ENCODE measurements around the gene HHAT.

Gene HHAT

DNA sequence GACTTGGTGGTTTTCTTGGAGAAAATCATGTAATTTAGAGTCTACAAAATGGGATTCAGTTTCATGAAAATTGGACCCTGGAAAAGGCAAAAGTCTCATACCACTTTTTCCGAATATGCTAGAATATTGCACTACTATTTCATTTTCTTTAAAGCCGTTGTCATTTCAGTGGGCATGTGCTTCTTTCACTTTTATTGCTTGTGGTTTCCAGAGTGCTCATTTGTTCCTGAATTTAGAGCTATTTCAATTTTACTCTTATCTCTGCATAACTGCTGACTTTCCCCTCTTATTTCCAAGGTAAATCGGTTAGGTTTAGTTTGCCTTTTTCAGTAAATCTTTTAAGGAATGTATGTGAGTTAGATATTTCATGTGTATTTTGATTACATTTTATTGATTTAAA lies 11.6 kb downstream of the HHAT start:
- Histone ChIP-seq H3K27ac (ENCODE audit: low read depth, low read length, poor library complexity, severe bottlenecking) (no peak overlapping the region), H3K36me3 (ENCODE audit: insufficient read depth, low read length) (no peaks in the 10 kb centered on the region), H2AFZ (ENCODE audit: low read length) (no peak overlapping the region), H3K4me1 (ENCODE audit: insufficient read depth, low read length, severe bottlenecking) (no peaks in the 10 kb centered on the region), H3F3A (ENCODE audit: insufficient read depth, low read length) (no peaks in the 10 kb centered on the region), H3K27me3 (ENCODE audit: insufficient read depth, low read length) (no peaks in the 10 kb centered on the region), H3K9me2 (ENCODE audit: low read depth, low read length) (no peaks in the 10 kb centered on the region), H3K4me3 (ENCODE audit: low read depth, low read length, poor library complexity, severe bottlenecking) (no peak overlapping the region), H4K20me1 (ENCODE audit: insufficient read depth, low read length) (no peaks in the 10 kb centered on the region), H3K9ac (ENCODE audit: low read length) (no peak overlapping the region), H3K9me3 (ENCODE audit: low read length) (no peaks in the 10 kb centered on the region), H3K4me2 (ENCODE audit: low read length) (no peak overlapping the region), H3K79me2 (ENCODE audit: insufficient read depth, low read length) (no peaks in the 10 kb centered on the region)
- TF ChIP-seq, protein P1, sequence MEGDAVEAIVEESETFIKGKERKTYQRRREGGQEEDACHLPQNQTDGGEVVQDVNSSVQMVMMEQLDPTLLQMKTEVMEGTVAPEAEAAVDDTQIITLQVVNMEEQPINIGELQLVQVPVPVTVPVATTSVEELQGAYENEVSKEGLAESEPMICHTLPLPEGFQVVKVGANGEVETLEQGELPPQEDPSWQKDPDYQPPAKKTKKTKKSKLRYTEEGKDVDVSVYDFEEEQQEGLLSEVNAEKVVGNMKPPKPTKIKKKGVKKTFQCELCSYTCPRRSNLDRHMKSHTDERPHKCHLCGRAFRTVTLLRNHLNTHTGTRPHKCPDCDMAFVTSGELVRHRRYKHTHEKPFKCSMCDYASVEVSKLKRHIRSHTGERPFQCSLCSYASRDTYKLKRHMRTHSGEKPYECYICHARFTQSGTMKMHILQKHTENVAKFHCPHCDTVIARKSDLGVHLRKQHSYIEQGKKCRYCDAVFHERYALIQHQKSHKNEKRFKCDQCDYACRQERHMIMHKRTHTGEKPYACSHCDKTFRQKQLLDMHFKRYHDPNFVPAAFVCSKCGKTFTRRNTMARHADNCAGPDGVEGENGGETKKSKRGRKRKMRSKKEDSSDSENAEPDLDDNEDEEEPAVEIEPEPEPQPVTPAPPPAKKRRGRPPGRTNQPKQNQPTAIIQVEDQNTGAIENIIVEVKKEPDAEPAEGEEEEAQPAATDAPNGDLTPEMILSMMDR (IDR thresholded peaks at IDR 0.05; ENCODE audit: low read length): no peak
- no peak for TF ChIP-seq EZH2 (IDR thresholded peaks at IDR 0.05; ENCODE audit: borderline replicate concordance, low read length)

DNA sequence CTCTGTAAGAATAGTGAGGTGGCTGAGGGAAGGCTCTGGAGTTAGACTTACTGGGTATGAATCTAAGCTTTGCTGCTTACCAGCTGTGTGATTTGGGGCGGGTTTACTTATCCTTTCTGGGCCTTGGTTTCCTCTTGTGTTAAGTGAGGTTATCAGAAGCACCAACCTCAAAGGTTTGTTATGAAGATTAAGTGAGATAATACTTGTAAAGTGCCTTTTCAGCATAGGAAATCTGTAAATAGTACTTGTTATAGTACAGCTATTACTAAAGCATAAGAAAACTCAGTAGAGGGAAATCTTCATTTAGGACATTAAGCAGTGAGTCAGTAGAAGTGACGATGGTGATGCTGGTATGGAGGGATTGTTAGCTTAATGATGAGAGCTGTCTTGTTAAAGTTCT lies 12.1 kb downstream of the HHAT start:
- H3K9me2 ChIP-seq (ENCODE audit: low read depth, low read length): no peaks in the 10 kb centered on the region
- H2AFZ ChIP-seq (ENCODE audit: low read length): no peak overlapping the region
- H3K4me2 ChIP-seq (ENCODE audit: low read length): no peak overlapping the region
- no peak overlapping the region for H3K27ac ChIP-seq (ENCODE audit: low read depth, low read length, poor library complexity, severe bottlenecking)
- H3F3A ChIP-seq (ENCODE audit: insufficient read depth, low read length): no peaks in the 10 kb centered on the region
- no peak overlapping the region for H3K4me3 ChIP-seq (ENCODE audit: low read depth, low read length, poor library complexity, severe bottlenecking)
- H3K36me3 ChIP-seq (ENCODE audit: insufficient read depth, low read length): no peaks in the 10 kb centered on the region
- no peaks in the 10 kb centered on the region for H3K79me2 ChIP-seq (ENCODE audit: insufficient read depth, low read length)
- no peaks in the 10 kb centered on the region for H3K27me3 ChIP-seq (ENCODE audit: insufficient read depth, low read length)
- no peaks in the 10 kb centered on the region for H3K9me3 ChIP-seq (ENCODE audit: low read length)
- H3K9ac ChIP-seq (ENCODE audit: low read length): no peak overlapping the region
- TF ChIP-seq, protein P1 (IDR thresholded peaks at IDR 0.05; ENCODE audit: low read length): no peak
- no peak for TF ChIP-seq EZH2 (IDR thresholded peaks at IDR 0.05; ENCODE audit: borderline replicate concordance, low read length)
- H3K4me1 ChIP-seq (ENCODE audit: insufficient read depth, low read length, severe bottlenecking): no peaks in the 10 kb centered on the region
- H4K20me1 ChIP-seq (ENCODE audit: insufficient read depth, low read length): no peaks in the 10 kb centered on the region

- Histone ChIP-seq H3K4me3 (ENCODE audit: low read depth, low read length, poor library complexity, severe bottlenecking) (no peak overlapping the region), H3K9me3 (ENCODE audit: low read length) (no peaks in the 10 kb centered on the region), H3K79me2 (ENCODE audit: insufficient read depth, low read length) (no peaks in the 10 kb centered on the region), H2AFZ (ENCODE audit: low read length) (no peak overlapping the region), H3K27me3 (ENCODE audit: insufficient read depth, low read length) (no peaks in the 10 kb centered on the region), H4K20me1 (ENCODE audit: insufficient read depth, low read length) (no peaks in the 10 kb centered on the region), H3K4me2 (ENCODE audit: low read length) (no peak overlapping the region), H3K27ac (ENCODE audit: low read depth, low read length, poor library complexity, severe bottlenecking) (no peak overlapping the region), H3K9me2 (ENCODE audit: low read depth, low read length) (no peaks in the 10 kb centered on the region), H3K4me1 (ENCODE audit: insufficient read depth, low read length, severe bottlenecking) (no peaks in the 10 kb centered on the region), H3K36me3 (ENCODE audit: insufficient read depth, low read length) (no peaks in the 10 kb centered on the region), H3K9ac (ENCODE audit: low read length) (no peak overlapping the region), H3F3A (ENCODE audit: insufficient read depth, low read length) (no peaks in the 10 kb centered on the region)
- TF ChIP-seq EZH2 (IDR thresholded peaks at IDR 0.05; ENCODE audit: borderline replicate concordance, low read length): no peak
- TF ChIP-seq, protein P1 (IDR thresholded peaks at IDR 0.05; ENCODE audit: low read length): no peak
Measured at GRCh38 chr1:210342986-210343780, 14.5 kb downstream of the HHAT start.

All from OCI-LY1 (cell line).